Measurements from ENCODE around the gene IGFBPL1.

DNA sequence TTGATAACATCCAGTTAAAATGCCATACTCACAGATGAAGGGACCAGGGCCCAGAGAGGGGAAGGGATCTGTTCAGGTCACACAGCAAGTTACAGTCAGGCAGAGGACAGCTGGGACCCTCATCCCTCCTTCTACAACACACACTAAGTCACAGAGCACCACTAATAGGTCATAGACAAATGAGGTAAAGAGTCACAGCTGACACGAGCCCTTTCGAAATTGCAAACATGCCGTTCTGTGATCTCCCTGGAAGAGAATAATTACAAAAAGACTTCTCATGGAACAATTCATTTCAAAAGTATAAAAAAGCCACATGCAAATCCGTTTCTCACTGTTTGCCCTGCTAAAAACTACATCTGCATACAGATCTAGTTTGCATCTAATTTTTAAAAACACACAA is 15.5 kb downstream of the IGFBPL1 start:
- TF ChIP-seq POLR2AphosphoS5 (IDR thresholded peaks at IDR 0.05) (no peak), POLR2A (IDR thresholded peaks at IDR 0.05) (no peak), EP300 (IDR thresholded peaks at IDR 0.05) (no peak)
- TF ChIP-seq, protein P1, sequence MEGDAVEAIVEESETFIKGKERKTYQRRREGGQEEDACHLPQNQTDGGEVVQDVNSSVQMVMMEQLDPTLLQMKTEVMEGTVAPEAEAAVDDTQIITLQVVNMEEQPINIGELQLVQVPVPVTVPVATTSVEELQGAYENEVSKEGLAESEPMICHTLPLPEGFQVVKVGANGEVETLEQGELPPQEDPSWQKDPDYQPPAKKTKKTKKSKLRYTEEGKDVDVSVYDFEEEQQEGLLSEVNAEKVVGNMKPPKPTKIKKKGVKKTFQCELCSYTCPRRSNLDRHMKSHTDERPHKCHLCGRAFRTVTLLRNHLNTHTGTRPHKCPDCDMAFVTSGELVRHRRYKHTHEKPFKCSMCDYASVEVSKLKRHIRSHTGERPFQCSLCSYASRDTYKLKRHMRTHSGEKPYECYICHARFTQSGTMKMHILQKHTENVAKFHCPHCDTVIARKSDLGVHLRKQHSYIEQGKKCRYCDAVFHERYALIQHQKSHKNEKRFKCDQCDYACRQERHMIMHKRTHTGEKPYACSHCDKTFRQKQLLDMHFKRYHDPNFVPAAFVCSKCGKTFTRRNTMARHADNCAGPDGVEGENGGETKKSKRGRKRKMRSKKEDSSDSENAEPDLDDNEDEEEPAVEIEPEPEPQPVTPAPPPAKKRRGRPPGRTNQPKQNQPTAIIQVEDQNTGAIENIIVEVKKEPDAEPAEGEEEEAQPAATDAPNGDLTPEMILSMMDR (IDR thresholded peaks at IDR 0.05), result no peak
